ENCODE results near the gene KRT35.
A peak's percentile ranks its signal among the peaks of the same experiment; 100 is the strongest.
"Not testable (repeated sequence)": the region's sequence is repeated elsewhere in the genome, so short reads cannot be mapped to it uniquely, and the experiment has no call there.

The KRT35 gene

GRCh38 chr17:41451154-41451728, 29.7 kb downstream of the KRT35 start:
- peak; percentile 29 for DNase-seq

GRCh38 chr17:41449008-41449407, 31.9 kb downstream of the KRT35 start:
- DNase-seq: no peak

GRCh38 chr17:41448506-41448905, 32.4 kb downstream of the KRT35 start:
- no peak for DNase-seq

GRCh38 chr17:41446806-41447205, 34.1 kb downstream of the KRT35 start:
- DNase-seq: peak; percentile 74

GRCh38 chr17:41444640-41445039, 36.3 kb downstream of the KRT35 start:
- DNase-seq: no peak

- peak; percentile 15 for DNase-seq
Observed at GRCh38 chr17:41444186-41444585, 36.8 kb downstream of the KRT35 start.

GRCh38 chr17:41442739-41443138, 38.2 kb downstream of the KRT35 start:
- DNase-seq: peak; percentile 74

GRCh38 chr17:41440531-41441033, 40.4 kb downstream of the KRT35 start, which contains the start of gene KRT38:
Gene KRT38 (minus strand): TSS chr17:41440983. CDS start chr17:41440921, 62 bp downstream.
- no peak for DNase-seq

- DNase-seq: no peak
Observed at GRCh38 chr17:41439375-41439774, 41.6 kb downstream of the KRT35 start.

- peak; percentile 27 for DNase-seq
Observed at GRCh38 chr17:41437769-41438168, 43.2 kb downstream of the KRT35 start.

GRCh38 chr17:41437254-41437653, 43.7 kb downstream of the KRT35 start:
- DNase-seq: no peak

- no peak for DNase-seq
Observed at GRCh38 chr17:41434415-41434814, 46.5 kb downstream of the KRT35 start.

- no peak for DNase-seq
Observed at GRCh38 chr17:41434005-41434404, 46.9 kb downstream of the KRT35 start.

GRCh38 chr17:41433586-41433985, 47.4 kb downstream of the KRT35 start:
- no peak for DNase-seq

GRCh38 chr17:41430376-41430775, 50.6 kb downstream of the KRT35 start:
- not testable (repeated sequence) for DNase-seq

- DNase-seq: no peak
Observed at GRCh38 chr17:41429667-41430066, 51.3 kb downstream of the KRT35 start.

GRCh38 chr17:41428591-41429291, 52.2 kb downstream of the KRT35 start:
- peak; percentile 45 for DNase-seq
